ENCODE results near the gene FXYD7.
A peak's percentile ranks its signal among the peaks of the same experiment; 100 is the strongest.

Gene FXYD7

DNA sequence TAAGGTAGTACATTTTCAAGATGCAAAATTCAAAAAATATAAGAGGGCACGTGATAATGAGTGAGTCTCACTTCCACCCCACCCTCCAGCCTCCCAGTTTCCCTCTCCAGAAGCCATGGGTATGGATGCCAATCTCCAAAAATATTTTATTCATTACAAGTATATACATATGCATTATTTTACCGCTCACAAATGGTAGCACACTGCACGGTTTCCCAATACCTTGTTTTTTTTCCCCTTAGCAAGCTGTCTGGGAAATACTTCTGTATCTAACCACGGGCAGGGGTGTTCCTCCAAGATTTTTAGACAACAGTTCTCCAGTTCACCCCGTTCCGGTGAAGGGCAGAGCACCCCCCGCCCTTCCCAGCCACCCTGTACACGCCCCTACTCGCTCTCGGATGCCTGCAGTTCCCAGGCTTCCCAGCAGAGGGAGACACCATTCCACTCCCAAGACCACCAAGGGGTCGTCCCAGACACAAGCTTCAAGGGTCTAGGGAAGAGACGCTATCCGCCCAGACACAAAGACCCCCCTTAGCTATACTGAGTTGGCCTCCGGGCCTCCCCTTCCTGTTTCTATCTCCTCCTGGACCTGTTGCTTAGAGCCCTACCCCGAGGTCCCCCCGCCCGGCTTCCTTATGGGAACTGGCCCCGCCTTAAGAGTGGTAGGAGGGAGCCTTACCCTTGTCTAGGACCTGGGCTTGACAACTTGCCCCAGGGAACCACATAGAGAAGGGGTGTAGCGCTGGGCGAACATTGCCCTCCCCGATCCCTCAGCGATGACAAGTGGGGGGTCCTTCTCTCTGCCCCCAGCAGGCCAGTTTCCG lies 28.5 kb upstream of the FXYD7 start:
- Histone ChIP-seq H3K27me3 (ENCODE audit: control insufficient read depth, insufficient read depth, low read length) (peaks cover 26% of the 10 kb centered on the region), H3K4me2 (ENCODE audit: low read length) (peak overlapping the region; percentile 15), H3K4me1 (ENCODE audit: control insufficient read depth, insufficient read depth, low read length) (no peaks in the 10 kb centered on the region), H3K9me3 (replicated peaks; ENCODE audit: low read length) (no peaks in the 10 kb centered on the region), H3K36me3 (ENCODE audit: insufficient read depth, low read length) (no peaks in the 10 kb centered on the region), H3K4me3 (ENCODE audit: low read length) (no peak overlapping the region), H3K9ac (ENCODE audit: low read depth, low read length) (no peak overlapping the region)

DNA sequence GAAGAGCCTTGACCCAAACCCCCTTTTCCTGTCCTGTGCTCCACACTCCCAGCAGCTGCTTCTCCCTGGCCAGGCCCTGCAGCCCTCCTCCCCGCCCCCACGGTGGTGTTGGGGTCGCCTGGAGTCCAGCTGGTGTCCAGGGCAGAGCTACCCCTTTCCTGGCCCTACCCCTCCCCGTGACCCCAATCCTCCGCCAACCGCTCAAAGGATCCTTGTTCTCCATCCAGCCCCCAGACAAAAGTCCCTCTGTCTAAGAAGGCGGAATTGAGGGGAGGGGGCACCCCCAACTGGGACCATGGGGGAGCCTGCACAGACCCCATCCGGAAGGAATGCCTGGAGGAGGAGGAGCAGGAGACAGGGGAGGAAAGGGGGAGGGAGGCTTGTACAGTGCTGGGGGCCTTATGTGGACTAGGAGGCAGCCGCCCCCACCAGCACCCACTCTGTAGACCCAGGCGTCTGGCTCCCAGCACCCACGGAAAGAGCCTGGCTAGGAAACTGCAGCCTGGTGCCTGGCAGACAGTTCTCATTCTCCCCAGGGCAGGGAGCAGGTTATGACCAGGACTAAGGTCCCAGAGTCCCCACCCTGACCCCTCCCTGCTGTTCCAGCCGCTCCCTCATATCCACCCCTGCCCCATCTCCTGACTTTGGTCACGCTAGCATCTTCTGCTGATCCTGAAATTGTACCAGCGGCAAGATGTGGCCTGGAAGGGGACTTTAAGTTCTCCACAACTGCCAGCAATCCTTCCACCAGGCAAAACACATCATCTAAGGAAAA lies 27.7 kb upstream of the FXYD7 start, which contains the start of gene FXYD3:
Gene FXYD3 (plus strand): TSS at position 647 of the 775 bp plus-strand sequence. CDS start 3,554 bp downstream, outside the sequence.
- Histone ChIP-seq H3K9ac (ENCODE audit: low read depth, low read length) (no peak within 1 kb of the TSS), H3K4me3 (ENCODE audit: low read length) (no peak within 1 kb of the TSS), H3K4me1 (ENCODE audit: control insufficient read depth, insufficient read depth, low read length) (peaks cover 1% of the 10 kb centered on the region), H3K36me3 (ENCODE audit: insufficient read depth, low read length) (no peaks in the 10 kb centered on the region), H3K4me2 (ENCODE audit: low read length) (peak within 1 kb of the TSS; percentile 15), H3K9me3 (replicated peaks; ENCODE audit: low read length) (no peaks in the 10 kb centered on the region), H3K27me3 (ENCODE audit: control insufficient read depth, insufficient read depth, low read length) (peaks cover 21% of the 10 kb centered on the region)

DNA sequence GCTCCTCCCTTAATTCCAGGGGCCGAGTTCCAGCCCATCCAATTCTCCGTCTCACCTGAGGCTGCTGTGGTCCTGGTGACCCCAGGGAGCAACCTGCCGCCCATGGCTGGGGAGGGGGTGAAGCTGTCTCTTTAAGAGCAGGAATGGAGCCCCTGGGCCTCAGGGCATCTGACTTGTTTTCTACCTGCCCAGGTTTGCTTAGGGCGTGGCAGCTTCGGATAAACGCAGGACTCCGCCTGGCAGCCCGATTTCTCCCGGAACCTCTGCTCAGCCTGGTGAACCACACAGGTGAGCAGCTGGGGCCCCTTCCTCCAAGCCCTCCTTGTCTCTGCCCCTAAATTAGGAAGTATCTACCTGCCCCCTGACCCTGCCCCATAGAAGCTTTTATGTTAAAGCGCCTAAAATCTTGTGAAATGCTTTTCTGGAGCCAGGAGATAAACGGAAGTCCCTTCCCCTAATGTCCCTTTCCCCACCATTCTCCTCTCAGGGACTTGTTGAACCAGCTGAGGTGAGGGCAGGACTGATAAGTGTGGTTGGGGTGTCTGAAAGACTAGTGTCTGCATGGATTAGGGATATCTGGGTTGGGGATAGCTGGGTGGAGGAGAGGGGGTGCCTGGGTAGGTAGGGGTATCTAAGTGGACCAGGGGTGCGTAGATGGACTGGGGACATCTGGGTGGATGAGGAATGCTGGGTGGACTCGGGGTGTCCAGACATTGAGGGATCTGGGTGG lies 26.8 kb upstream of the FXYD7 start:
- Histone ChIP-seq H3K4me2 (ENCODE audit: low read length) (no peak overlapping the region), H3K4me1 (ENCODE audit: control insufficient read depth, insufficient read depth, low read length) (peaks cover 7% of the 10 kb centered on the region), H3K36me3 (ENCODE audit: insufficient read depth, low read length) (no peaks in the 10 kb centered on the region), H3K9me3 (replicated peaks; ENCODE audit: low read length) (no peaks in the 10 kb centered on the region), H3K4me3 (ENCODE audit: low read length) (no peak overlapping the region), H3K9ac (ENCODE audit: low read depth, low read length) (no peak overlapping the region), H3K27me3 (ENCODE audit: control insufficient read depth, insufficient read depth, low read length) (peaks cover 21% of the 10 kb centered on the region)

DNA sequence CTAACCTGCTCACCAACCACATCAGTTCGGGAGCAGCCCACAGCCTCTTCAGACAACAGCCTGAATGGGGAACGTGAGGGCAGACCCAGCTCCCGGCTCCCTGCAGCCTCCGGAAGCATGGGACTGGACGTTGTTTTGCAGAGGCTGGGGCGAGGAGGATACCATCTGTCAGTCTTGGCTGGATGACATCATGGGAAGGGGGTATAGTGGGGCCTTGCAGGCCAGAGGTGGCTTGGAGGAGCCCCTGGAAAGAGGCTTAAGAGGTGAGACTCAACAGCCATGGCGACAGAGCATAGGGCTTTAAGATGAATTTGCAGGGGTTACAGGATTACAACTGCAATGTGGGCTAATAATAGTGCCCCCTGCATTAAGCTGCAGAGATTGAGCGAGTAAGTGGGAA lies 25.9 kb upstream of the FXYD7 start:
- no peak overlapping the region for H3K9ac ChIP-seq (ENCODE audit: low read depth, low read length)
- H3K27me3 ChIP-seq (ENCODE audit: control insufficient read depth, insufficient read depth, low read length) = peaks cover 21% of the 10 kb centered on the region
- peaks cover 7% of the 10 kb centered on the region for H3K4me1 ChIP-seq (ENCODE audit: control insufficient read depth, insufficient read depth, low read length)

DNA sequence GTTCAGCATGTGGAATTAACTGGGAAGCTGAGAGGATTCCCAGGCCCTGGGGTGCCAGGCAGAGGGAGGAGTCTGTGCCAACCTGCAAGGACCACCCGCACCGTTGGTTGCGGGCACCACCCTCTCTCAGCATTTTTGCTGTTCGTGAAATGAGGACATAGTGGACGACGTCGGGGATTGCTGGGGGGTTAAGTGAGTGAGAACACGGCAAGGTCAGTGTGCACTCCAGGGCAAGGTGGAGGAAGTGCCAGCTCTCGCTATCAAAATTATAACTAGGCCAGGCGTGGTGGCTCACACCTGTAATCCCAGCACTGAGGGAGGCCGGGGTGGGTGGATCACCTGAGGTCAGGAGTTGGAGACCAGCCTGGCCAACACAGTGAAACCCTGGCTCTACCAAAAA lies 25.3 kb upstream of the FXYD7 start:
- Histone ChIP-seq H3K36me3 (ENCODE audit: insufficient read depth, low read length) (no peaks in the 10 kb centered on the region), H3K4me1 (ENCODE audit: control insufficient read depth, insufficient read depth, low read length) (peaks cover 7% of the 10 kb centered on the region), H3K9ac (ENCODE audit: low read depth, low read length) (no peak overlapping the region), H3K4me2 (ENCODE audit: low read length) (no peak overlapping the region), H3K27me3 (ENCODE audit: control insufficient read depth, insufficient read depth, low read length) (peaks cover 21% of the 10 kb centered on the region), H3K9me3 (replicated peaks; ENCODE audit: low read length) (no peaks in the 10 kb centered on the region), H3K4me3 (ENCODE audit: low read length) (no peak overlapping the region)

More for the DNA sequence above, 25.9 kb upstream of the FXYD7 start:
- Histone ChIP-seq H3K9me3 (replicated peaks; ENCODE audit: low read length) (no peaks in the 10 kb centered on the region), H3K4me2 (ENCODE audit: low read length) (no peak overlapping the region), H3K4me3 (ENCODE audit: low read length) (no peak overlapping the region), H3K36me3 (ENCODE audit: insufficient read depth, low read length) (no peaks in the 10 kb centered on the region)

DNA sequence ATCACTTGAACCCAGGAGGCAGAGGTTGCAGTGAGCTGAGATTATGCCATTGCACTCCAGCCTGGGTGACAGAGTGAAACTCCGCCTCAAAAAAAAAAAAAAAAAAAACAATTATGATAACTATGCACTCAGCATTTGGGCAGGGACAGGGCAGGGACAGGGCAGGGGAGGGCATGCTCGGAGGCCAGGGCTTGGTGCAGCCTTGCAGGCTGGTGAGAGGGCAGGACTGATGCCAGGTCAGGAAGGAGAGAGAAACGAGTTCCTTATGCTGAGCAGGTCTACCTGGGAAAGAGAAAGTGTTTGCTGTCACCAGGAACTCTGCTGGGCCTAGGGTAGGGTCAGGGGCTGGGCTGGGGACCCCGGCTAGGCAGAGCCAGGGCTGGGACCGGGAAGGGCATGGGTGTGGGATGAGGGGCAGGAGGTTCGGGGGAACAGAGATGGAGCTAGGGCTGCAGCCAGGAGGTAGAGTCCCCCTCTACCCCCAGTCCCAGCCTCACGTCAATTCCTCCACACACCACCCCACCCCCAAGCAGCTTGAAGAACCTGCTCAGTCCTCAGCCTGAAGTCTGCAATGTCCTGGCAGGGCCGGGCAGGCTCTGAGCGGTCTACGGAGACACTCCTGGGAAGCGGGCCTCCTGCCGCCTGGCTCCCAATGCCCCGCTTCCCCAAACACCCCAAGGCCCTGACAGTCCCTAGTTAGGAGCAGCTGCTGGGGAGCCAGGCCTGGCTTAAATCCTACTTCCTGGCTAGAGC lies 24.6 kb upstream of the FXYD7 start:
- Histone ChIP-seq H3K27me3 (ENCODE audit: control insufficient read depth, insufficient read depth, low read length) (peaks cover 21% of the 10 kb centered on the region), H3K9me3 (replicated peaks; ENCODE audit: low read length) (no peaks in the 10 kb centered on the region), H3K4me3 (ENCODE audit: low read length) (no peak overlapping the region), H3K36me3 (ENCODE audit: insufficient read depth, low read length) (no peaks in the 10 kb centered on the region), H3K4me2 (ENCODE audit: low read length) (no peak overlapping the region), H3K4me1 (ENCODE audit: control insufficient read depth, insufficient read depth, low read length) (peaks cover 12% of the 10 kb centered on the region), H3K9ac (ENCODE audit: low read depth, low read length) (no peak overlapping the region)

DNA sequence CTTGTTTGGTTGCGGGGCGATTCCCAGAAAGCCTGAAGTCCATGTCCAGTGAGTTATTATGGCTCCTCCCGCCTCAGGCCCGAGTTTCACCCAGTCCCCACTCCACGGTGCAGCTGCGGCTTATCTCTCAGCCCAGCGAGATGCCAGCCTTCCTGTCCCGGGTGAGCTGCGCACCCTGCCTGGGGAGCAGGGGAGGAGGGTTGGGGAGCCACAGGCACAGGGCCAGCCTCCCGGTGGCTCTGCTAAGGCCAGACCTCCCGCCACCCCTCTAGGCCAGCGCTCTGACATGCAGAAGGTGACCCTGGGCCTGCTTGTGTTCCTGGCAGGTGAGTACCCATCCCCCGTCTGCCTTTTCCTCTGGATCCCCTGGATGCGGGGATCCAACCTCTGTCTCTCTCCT lies 24.0 kb upstream of the FXYD7 start:
- Histone ChIP-seq H3K27me3 (ENCODE audit: control insufficient read depth, insufficient read depth, low read length) (peaks cover 19% of the 10 kb centered on the region), H3K9me3 (replicated peaks; ENCODE audit: low read length) (no peaks in the 10 kb centered on the region), H3K4me3 (ENCODE audit: low read length) (no peak overlapping the region), H3K4me2 (ENCODE audit: low read length) (no peak overlapping the region), H3K4me1 (ENCODE audit: control insufficient read depth, insufficient read depth, low read length) (peaks cover 19% of the 10 kb centered on the region), H3K9ac (ENCODE audit: low read depth, low read length) (no peak overlapping the region), H3K36me3 (ENCODE audit: insufficient read depth, low read length) (no peaks in the 10 kb centered on the region)

DNA sequence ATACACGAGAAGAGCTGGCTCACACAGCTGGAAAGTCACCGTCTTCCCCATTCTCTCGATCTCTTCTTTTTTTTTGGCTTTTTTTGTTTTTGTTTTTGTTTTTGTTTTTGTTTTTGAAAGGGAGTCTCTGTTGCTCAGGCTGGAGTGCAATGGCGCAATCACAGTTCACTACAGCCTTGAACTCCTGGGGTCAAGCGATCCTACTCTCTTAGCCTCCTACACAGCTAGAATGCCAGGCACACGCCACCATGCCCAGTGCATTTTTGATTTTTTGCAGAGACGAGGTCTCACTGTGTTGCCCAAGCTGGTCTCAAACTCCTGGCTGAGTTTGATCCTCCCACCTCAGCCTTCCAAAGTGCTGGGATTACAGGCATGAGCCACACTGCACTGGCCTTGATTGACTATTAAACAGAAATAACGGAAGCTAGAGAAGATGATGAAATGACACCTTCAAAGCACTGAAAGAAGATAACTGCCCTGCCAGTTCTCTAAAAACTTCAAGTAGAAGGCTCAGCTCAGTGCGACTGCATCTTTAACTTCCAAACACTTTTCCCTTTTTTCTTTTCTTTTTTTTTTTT lies 23.4 kb upstream of the FXYD7 start:
- peaks cover 19% of the 10 kb centered on the region for H3K27me3 ChIP-seq (ENCODE audit: control insufficient read depth, insufficient read depth, low read length)
- no peak overlapping the region for H3K9ac ChIP-seq (ENCODE audit: low read depth, low read length)
- H3K4me2 ChIP-seq (ENCODE audit: low read length) = no peak overlapping the region
- no peaks in the 10 kb centered on the region for H3K9me3 ChIP-seq (replicated peaks; ENCODE audit: low read length)
- no peak overlapping the region for H3K4me3 ChIP-seq (ENCODE audit: low read length)
- peaks cover 23% of the 10 kb centered on the region for H3K4me1 ChIP-seq (ENCODE audit: control insufficient read depth, insufficient read depth, low read length)
- no peaks in the 10 kb centered on the region for H3K36me3 ChIP-seq (ENCODE audit: insufficient read depth, low read length)

DNA sequence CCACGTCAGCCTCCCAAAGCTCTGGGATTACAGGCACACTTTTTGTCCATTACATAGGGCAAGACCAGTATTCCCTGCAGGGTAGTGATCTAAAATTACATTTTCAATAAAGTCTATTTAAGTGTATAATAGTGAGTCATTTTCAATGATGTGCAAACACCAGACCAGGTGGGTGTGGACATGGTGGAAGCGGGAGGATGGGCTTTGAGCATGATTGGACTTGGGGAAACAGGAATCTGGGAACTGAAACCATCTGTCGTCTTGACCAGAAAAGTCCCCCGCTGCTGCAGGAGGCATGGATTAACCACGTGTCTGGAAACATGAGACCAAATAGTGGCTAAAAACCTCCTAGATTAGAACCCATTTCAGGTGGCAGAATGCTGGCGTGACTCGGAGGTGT lies 22.6 kb upstream of the FXYD7 start:
- Histone ChIP-seq H3K27me3 (ENCODE audit: control insufficient read depth, insufficient read depth, low read length) (peaks cover 23% of the 10 kb centered on the region), H3K4me1 (ENCODE audit: control insufficient read depth, insufficient read depth, low read length) (peaks cover 27% of the 10 kb centered on the region), H3K9ac (ENCODE audit: low read depth, low read length) (no peak overlapping the region), H3K4me3 (ENCODE audit: low read length) (no peak overlapping the region), H3K4me2 (ENCODE audit: low read length) (no peak overlapping the region), H3K9me3 (replicated peaks; ENCODE audit: low read length) (no peaks in the 10 kb centered on the region), H3K36me3 (ENCODE audit: insufficient read depth, low read length) (no peaks in the 10 kb centered on the region)

DNA sequence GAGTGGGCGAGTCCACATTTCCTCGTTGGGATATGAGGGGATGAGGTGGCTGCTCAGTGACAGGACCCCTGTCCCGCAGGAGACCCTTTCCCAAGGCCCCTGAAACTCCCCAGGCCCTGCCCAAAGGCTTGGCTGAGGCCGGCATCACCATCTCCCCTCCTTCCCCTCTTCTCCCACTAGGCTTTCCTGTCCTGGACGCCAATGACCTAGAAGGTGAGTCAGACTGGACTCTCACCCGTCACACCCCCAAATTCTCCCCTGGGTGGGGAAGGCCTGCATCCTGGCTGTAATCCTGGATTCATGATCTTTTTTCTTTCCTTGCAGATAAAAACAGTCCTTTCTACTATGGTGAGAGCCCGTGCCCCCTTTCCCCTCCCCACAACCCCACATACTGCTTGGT lies 22.2 kb upstream of the FXYD7 start:
- no peak overlapping the region for H3K4me3 ChIP-seq (ENCODE audit: low read length)
- H3K4me2 ChIP-seq (ENCODE audit: low read length) = no peak overlapping the region
- peaks cover 27% of the 10 kb centered on the region for H3K4me1 ChIP-seq (ENCODE audit: control insufficient read depth, insufficient read depth, low read length)
- peaks cover 23% of the 10 kb centered on the region for H3K27me3 ChIP-seq (ENCODE audit: control insufficient read depth, insufficient read depth, low read length)
- no peaks in the 10 kb centered on the region for H3K9me3 ChIP-seq (replicated peaks; ENCODE audit: low read length)
- no peaks in the 10 kb centered on the region for H3K36me3 ChIP-seq (ENCODE audit: insufficient read depth, low read length)
- H3K9ac ChIP-seq (ENCODE audit: low read depth, low read length) = no peak overlapping the region

Measured in skeletal muscle satellite cell (primary cell).